AG10803 (cell line): ENCODE measurements around the gene SCP2D1.

Experiments used
- DNase-seq: peaks from one replicate; pipeline ENCODE4 v3.0.0; 2010; ENCODE audit warnings: low read depth
- H3K4me3 ChIP-seq: 2 replicates; pipeline ENCODE4 v1.5.1; 2011; ENCODE audit warnings: mild to moderate bottlenecking, low read length, control low read depth
- CTCF ChIP-seq: conservative IDR thresholded peaks from 2 replicates; pipeline ENCODE4 v1.5.1; 2011; ENCODE audit warnings: mild to moderate bottlenecking, low read length, control low read depth, inconsistent platforms

SCP2D1 gene

DNA sequence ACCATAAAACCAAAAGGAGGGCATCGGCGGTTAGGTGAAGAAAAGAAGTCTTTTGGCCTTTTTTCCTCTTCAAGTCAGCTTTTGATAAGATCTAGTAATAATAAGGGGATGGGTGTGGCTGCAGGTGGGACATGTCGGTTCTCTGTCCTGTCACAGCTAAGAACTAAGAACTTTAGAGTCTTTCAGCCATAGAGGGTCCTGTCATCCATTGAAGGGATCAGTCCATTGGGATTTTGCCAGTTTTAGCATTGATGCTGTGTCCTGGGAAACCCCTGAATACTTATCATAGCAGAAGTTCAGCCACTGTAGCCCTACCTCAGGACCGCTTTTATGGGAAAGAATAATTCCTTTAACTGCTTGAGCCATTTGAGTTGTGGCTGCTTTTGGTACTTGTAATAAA lies 18.2 kb upstream of the SCP2D1 start:
- DNase-seq: no peak
- no peak for TF ChIP-seq CTCF
- no peak overlapping the region for H3K4me3 ChIP-seq

GRCh38 chr20:18796282-18796833 lies 17.2 kb upstream of the SCP2D1 start:
- TF ChIP-seq CTCF: no peak
- no peak for DNase-seq
- H3K4me3 ChIP-seq: no peak overlapping the region

DNA sequence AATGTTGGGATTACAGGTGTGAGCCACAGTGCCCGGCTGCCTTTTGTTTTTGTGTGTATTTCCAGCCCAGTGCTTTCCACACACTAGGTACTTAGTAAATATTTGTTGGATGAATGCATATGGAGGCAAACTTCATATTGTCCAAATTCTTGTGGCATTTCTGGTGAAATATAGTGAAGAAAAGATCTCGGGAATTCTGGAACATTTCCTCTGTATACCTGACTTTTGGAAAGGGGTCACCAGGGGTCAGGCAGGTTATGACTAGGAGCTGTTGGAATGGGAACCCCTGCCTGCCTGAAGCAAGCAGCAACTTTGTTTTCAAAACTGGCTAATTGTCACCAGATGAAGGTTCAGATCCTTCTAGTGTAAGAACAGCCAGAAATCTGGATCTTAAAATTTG lies 12.1 kb upstream of the SCP2D1 start:
- no peak overlapping the region for H3K4me3 ChIP-seq
- TF ChIP-seq CTCF: no peak
- no peak for DNase-seq

GRCh38 chr20:18802012-18802634 lies 11.5 kb upstream of the SCP2D1 start:
- DNase-seq: no peak
- no peak for TF ChIP-seq CTCF
- no peak overlapping the region for H3K4me3 ChIP-seq

- DNase-seq: peak; percentile 12
- no peak overlapping the region for H3K4me3 ChIP-seq
- no peak for TF ChIP-seq CTCF
Measured at GRCh38 chr20:18805881-18806280, 7.7 kb upstream of the SCP2D1 start.

DNA sequence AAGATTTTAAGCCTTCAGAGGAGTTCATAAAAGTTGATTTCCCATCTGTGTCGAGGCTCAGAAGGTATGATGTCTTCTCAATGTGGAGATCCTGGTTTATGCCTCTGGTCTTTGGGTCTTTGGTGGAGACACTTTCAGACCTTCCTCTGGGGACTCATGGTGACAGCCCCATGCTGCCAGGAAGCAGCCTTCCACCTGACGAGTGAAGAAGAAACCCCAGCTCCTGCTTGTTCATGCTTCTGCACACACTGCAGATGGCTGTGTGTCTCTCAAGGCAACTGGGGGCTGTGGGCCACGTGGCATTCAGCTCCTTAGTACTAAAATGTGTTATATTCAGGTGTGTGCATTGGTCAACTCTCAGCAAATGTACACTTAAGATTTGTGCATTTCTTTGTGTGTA lies 4.9 kb upstream of the SCP2D1 start:
- DNase-seq: no peak
- no peak for TF ChIP-seq CTCF
- H3K4me3 ChIP-seq: no peak overlapping the region

GRCh38 chr20:18811186-18811585 lies 2.4 kb upstream of the SCP2D1 start:
- no peak for TF ChIP-seq CTCF
- DNase-seq: no peak
- no peak overlapping the region for H3K4me3 ChIP-seq
